GDM1 (cell line): ENCODE data around the gene NKAIN4.

ENCODE experiments used
- DNase-seq: peaks from one replicate; lab custom pipeline; 2025; lab: John Stamatoyannopoulos, UW

Gene NKAIN4

DNA sequence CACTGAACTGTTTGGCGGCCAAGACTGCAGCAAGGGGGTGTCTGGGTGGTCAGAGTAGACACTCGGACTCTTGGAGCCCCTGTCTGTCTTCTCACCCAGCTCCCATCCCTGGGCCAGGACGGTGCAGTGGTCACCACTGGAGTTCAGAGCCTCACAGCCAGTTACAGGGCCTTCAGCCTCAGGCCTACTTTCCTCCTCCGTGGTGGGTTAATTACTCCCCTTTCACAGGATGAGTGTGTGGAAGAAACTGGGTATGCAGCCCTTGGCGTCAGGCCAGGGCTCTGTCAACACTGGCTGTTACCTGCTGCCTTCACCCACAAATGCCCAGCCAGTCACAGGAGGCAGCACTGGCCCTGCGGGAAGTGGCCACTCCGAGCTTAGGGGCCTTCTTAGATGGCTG is 36.6 kb downstream of the NKAIN4 start:
- no peak for DNase-seq

DNA sequence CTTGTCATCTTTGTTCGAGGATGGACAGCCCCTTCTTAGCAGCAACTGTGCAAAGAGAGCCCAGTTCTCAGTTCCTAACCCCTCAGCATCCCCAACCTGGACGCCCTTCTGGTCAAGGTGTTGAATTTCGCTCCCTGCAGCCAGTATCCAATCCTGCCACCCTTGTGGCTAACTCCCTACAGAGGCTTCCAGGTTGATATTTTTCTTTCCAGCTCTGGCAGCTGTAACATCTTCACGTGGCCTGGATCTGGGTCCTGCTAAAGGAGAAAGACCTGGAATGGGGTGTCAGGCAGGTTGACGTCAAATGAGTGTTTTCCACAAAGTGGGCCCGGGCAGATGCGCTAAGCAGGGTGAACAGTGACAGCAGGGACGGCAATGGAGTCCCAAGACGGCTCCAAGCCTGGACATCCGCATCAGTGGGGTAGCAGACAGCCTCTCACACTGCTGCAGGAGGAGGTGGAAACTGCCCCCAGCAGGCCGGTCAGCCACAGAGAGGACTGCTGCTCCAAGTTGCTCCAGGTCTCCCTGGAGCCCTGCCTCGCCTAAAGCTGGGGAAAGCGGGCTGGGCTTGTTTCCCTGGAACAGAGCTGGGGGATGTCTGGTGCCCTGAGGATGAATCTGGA is 37.3 kb downstream of the NKAIN4 start:
- no peak for DNase-seq

DNA sequence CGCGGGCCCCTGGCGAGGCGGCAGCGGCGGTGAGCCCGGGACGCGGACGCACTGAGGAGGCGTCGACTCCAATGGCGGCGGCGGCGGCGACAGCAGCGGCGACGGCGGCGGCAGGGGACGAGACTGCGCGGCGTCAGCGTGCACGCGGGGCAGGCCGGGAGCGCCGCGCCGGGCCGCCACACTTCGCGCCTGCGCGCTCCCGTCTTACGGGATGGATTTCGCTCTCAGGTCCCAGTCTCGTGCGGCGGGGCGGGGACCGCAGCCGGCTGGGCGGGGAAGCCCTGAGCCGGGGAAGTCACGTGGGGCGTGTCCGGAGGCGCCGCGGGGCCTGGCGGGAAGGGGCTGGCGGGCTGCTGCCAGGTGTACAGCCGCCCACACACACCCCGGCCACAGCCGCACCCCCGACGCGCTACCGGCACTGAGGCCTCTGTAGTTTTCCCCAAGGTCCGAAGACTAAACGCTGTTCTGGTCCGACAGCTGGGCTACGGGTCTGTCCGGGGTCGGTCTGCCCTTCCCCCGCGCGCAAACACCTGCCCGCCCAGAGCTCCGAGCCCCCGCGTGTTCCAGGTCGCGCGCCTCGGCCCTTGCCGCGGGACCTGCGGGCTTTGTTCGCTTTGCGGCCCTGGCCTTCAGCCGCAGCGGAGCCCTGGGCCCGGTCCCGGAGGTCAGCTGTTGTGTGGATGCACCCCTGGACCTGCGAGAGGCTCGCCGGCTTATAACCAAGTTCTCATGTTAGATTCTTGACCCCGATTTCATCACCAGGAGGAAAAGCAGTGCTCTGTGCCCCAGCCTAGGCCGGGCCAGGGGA is 38.0 kb downstream of the NKAIN4 start, which contains the start of gene YTHDF1:
Gene YTHDF1, minus strand, starts transcription at position 91 of the 808 bp plus-strand sequence. CDS start 239 bp downstream, outside the sequence.
- DNase-seq: peak; percentile 95

DNA sequence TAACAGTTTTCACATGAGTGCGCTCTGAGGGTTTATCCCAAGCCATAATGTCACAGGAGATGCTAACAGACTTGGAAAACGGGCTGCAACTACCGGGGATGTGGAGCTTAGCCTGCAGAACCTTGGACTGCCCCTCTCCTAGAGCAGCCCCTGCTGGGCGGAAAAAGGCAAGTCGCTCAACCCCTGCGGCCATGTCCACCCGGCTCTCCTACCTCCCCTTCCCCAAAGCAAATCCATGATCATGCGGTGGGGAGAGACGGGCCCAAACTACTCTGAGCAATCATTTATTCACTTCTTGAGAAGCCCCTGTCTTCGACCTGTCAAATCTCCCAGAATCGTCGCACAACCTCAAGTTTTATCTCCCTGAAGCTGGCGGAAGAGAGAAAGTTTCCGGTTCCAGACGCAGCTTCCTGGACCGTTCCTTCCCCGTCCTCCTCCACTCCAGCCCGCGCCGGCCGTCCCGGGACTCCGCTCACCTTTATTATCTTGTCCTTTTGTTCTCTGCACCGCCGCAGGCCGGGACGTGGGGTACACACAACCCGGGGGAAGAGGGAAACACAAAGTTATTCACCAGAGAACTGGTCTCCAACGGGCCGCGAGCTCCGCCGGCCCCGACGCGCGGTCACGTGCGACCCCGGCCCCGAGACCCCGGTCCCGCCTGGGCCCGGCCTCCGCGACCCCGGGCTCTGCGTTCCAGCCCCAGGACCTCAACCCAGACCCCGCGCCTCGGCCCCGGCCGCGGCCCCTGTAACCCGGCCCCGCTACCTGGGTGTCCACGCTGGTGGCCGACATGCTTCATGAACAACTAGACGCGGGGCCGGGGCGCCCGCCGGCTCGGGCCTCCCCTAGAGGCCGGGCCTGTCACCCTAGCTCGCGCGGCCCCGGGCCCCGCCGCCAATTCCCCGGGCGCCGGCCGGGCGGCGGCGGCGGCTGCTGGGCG is 38.9 kb downstream of the NKAIN4 start:
- no peak for DNase-seq

DNA sequence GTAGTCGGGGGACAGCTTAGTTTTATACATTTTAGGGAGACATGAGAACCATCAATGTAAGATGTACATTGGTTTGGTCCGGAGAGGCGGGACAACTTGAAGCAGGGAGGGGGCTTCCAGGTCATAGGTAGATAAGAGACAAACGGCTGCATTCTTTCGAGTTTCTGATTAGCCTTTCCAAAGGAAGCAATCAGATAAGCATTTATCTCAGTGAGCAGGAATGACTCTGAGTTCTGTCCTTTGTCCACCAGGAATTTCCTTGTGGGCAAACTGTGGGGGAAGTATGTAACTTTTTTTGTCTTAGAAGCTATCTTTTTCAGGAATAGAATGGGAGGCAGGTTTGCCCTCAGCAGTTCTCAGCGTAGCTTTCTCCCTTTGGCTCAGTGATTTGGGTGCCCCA is 39.7 kb downstream of the NKAIN4 start:
- no peak for DNase-seq

DNA sequence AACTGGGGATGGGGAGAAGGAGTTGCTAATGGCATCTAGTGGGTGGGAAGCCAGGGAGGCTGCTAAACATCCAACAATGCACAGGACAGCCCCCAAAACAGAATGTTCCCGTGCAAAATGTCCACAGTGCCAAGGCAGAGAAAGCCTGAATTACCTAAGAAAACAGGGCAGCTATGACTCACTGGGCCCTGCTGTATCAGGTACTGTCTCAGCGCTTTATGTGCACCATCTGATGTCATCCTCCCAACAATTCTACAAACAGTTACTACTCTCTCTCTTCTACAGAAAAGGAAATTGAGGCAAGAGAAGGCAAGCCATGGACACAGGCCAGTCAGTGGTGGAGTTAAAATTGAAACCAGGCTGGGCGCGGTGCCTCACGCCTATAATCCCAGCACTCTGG is 41.5 kb downstream of the NKAIN4 start:
- no peak for DNase-seq

DNA sequence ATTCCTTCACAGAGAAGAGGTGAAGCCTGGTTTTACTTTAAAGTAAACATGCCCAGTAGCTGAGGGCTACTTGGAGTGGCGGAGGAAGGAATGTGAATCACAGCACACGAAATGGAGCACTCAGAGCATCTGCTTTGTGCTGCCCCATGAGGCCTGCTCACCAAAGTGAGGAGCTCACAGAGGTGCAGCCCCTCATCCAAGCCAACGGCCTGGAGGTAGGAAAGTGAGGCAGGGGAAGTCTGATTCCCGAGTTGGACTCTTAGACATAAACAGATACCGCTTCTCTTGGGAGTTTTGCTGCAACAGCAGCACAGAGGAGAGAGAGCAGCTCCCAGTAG is 41.9 kb downstream of the NKAIN4 start:
- no peak for DNase-seq

DNA sequence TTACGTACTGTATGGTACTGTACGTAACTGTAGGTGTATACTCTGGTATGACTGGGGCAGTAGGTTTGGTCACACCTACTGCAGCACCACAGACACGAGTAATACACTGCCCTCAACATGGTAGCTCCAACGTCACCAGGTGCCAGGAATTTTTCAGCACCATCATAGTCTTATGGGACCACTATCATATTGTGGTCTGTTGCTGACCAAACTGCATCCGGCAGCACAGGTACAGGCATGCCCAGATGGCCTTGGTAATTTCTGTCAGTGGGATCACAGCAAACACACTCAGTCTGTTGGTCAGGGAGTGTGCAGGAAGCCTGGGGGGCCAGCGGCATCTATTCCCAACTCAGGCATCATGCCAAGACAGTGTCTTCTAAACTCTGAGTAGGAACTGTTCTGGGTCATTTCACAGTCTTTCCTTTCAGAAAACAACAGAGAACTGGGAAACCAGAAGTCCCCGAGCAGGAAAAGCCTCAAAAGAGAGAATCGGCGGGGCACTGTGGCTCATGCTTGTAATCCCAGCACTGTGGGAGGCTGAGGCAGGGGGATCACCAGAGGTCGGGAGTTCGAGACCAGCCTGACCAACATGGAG is 44.2 kb downstream of the NKAIN4 start:
- DNase-seq: no peak

DNA sequence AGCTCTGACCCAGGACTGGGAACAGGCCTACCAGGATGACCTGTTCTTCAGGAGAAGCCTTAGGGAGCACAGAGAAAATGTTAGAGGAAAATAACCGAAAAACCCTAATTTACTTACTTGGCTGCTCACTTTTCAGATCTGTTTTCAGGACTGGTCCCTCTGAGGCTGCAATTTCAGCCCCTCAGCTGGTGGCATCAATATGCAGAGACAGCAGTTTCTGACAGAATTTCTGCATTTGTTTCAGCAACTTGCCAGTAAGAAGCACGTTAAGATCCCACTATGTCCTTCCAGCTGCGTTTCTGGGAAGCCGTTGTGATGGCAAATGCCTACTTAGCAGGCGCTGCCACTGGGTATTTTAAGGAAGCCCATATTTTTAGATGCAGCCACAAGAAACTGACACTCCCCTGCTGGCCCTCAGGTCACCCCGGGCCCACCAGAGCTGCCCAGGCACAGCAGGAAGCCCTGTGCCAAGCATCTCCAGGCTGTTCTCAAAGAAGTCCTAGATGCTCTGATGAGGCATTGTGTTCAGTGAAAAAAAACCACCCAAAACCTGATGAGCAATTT is 45.8 kb downstream of the NKAIN4 start:
- no peak for DNase-seq

DNA sequence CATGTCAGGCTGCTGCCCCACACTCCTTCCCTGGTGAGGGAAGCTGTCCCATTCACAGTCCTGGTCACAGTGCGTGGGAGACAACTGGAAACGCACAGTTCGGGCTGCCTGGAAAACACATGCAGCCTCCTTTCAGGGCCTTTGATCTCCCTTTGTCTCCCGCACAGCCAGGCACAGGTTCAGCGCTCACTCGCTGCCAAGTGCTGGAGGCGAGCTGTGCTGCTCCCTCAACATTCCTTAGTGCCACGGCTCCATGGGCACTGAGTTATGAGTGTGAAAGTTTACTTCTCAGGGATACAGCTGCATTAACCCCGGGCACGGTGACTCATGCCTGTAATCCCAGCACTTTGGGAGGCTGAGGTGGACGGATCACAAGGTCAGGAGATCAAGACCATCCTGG is 47.4 kb downstream of the NKAIN4 start:
- no peak for DNase-seq

DNA sequence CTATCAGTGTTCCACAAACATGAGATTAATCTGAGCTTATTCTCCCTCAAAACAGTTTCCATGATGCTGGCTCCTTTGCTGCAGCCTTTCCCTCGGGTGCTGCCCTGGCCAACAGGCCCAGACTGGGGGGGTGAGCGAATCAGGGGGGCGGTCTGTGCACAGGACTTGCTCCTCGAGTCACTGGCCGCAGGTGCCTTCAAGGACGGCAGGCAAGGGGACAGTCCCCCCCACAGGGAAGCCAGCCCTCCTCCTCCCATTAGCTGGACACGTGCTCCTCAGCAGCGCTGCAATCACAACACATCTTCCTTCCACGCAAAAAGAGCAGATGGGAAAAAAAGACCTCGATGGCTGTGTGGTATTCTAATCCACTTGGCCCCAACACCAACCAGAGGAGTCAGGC is 48.4 kb downstream of the NKAIN4 start:
- no peak for DNase-seq

DNA sequence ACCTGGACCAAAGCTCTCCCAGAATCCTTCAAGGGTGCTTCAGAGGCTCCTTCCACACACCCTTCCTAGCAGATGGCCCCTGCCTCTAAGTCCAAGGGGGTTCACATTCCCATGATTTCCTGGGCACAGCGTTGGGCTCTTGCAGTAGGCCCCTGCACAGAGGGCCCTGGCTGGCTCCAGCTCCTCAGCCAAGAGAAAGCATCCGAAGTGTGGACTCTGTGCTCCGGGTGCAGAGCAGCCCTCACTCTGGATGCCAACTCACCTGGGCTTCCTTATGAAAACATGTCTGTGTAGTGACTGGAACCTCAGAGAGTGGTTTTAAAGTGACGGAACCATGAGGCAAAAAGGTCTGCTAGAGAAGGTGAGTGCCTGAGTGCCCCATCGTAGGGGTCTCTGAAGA is 49.9 kb downstream of the NKAIN4 start:
- DNase-seq: no peak

DNA sequence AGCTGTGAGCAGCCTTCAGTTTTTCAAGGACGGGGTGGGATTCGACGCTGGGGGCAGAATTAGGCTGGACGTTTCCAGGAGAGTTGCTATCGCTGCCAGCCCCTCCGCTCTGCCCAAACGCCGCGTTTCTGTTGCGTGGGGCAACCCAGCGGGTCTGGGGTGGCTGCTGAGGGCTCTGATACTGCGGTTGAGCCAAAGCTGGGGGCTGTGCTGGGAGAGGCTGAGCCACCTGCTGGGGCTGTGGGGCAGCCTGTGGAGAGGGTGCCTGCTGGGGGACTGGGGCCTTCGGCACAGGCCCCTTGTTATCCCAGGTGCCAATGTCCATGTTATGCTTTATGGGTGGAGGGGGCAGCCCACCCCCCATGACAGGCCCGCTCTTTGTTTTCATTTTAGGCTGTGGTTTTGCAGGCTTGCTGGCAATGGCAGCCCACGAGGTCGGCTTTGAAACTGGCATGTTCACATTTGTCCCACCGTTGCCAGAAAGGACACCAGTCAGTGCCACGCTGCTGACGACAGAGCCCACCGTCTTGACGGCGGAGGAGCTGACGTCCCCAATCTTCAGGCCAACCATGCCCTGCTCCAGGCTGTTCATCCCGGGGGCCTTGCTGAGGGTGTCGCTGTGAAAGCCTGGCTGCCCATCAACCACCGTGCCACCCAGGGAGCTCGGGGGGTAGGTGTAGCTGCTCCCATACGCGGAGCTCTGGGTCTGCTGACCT is 51.3 kb downstream of the NKAIN4 start:
- no peak for DNase-seq

DNA sequence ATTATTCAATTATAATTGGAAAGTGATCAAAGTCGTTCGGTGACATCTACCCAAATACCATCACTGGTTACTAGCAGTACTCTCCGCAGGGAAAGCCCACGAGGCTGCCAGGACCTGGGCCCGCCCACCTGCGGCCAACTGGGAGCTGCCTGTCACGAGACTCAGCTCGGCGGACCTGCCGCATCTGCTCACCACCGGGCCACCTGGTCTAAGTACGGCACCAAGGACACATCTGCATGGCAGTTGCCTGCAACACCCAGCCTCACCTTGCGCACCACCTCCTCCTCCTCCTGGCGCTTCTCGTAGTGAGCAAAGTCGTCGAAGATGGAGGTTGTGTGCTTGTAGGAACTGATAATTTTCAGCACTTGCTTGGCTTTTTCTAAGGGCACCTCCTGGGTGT is 52.2 kb downstream of the NKAIN4 start:
- DNase-seq: no peak

DNA sequence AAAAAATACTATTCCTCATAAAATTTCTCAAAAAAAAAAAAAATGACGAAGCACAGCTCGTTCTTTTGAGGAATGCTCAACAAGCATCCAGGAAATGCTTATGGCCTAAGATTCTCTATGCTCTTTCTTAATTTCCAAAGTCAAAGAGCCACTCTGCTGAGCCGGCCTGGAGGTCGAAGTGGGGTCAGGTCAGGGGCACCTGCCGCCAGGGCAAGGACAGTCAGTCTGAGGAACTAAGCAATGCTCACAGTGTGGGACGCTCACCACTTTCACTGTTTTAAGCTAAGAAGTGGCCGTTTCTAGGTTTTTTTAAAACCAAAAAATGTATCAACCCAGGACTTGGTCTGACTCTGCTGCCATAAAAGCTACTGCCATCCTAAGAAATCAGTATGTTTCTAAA is 55.7 kb downstream of the NKAIN4 start:
- DNase-seq: no peak

DNA sequence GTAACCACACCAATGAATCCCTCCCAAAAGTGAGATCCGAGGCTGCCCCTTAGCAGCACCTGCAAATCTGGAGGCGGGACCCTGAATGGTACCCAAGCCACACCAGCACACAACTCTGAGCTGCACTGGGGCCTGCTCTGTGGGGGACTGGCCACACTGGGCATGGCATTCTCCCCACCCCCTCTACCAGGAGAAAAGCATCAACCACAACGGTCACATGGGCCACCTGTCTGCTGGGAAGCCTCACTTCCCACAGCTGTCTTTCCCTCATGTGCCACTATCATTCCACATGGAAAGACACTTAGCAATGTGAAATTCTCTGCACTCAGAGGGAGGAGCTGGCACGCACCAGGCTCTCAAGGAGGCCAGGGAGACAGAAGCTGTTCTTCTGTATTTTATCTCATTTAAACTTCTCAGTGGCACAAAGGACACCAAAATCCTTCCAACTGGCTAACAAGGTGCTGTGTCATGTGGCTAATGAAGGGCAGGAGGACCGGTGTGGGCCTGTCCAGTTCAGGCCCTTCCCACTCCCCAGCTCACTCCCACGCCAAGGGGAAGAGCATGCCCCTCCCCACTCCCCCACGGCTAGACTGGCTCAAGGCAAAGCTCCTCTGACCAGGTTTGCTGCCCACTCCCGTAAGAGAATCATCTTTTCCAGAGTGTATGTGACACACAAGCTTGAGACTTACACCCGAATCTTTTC is 57.3 kb downstream of the NKAIN4 start:
- DNase-seq: no peak

DNA sequence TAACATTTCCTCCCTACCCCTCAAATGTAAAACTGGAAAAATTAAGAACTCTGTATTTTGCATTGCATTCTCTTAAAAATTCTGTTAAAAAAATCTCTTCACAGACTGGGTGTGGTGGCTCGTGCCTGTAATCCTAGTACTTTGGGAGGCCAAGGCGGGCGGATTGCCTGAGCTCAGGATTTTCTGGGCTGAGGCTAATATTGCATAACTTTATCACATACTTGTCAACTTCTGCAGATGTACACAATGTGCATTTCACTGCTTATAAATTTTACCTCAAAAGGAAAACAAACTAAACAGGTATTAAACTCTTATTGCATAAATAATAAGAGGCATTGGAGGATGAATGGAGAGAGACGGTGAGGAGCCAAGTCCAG is 59.5 kb downstream of the NKAIN4 start:
- DNase-seq: no peak

DNA sequence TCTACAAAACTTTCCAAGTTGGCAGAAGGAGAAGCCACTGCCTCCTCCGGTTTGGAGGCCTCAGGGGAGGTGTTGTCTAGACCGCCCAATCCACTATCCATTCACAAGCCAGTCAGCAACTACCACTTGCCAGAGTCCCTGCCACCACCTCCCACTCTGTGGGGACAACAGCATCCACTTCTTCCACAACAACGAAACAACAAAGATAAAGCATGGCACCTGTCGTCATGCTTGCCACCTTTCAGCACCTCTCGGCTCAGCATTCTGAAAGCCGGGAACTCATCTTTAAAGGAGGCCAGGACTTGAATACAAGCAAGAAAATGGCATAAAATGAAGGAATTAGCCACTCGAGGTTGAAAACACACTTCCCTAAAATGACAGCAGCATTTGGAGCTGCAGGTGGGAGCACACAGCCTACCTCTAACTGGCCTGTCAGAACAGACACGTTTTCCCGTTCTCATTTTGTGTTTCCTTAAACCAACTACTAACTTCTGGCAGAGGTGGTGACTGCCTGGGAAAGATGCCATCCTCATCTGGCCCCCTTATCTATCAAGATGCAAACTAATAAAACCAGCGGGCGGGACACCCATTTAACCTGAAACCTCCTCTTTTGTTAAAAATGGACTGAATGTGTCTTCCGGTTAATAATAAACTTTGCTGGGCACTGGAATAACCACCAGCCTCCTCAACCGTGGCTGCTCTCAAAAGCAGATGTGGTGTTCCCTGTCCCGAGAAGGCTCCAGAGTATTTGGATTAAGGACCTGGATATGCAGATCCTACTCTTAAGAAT is 60.1 kb downstream of the NKAIN4 start:
- DNase-seq: no peak

DNA sequence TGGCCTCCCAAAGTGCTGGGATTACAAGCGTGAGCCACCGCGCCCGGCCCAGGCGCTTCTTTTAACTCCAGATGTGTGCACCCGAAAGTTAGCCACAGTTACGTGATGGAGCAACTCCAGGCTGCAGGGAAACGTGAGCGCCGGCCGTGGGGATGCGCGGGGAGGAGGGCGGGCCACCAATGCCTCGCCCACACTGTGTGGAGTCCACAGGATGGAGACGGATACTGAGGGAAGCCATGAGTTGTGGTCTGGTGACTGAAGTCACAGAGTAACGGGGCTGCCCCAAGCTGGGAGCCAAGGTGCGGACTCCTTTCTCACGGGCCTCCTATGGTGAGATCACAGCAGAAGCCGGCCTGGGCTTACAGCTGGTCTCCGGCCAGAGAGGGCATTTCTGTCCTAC is 61.5 kb downstream of the NKAIN4 start:
- DNase-seq: no peak

DNA sequence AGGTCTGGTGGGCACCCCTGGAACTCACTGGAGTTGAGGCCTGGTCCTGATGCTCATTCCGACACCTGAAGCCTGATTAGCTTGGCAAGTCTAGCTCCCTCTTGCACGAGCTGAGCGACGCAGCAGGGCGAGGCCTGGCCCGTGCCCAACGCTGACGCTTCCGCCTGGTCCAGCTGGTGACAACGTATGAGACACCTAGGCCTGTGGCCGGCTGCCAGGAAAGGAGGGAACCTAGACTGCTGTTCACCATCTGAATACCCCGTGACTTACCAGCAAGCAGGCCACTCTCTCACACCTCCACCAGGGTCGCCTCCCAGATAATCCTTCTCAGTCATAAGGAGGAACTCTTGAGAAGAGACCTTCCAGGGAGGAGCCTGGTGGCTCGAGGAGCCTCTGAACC is 62.9 kb downstream of the NKAIN4 start:
- no peak for DNase-seq
